ENCODE data around the gene P2RY6.

The P2RY6 gene

GRCh38 chr11:73320763-73321603, 48.8 kb downstream of the P2RY6 start:
- no peak for FAIRE-seq

GRCh38 chr11:73321604-73322381, 49.7 kb downstream of the P2RY6 start:
- FAIRE-seq = no peak

GRCh38 chr11:73322382-73323306, 50.5 kb downstream of the P2RY6 start:
- FAIRE-seq = no peak

GRCh38 chr11:73323464-73323863, 51.3 kb downstream of the P2RY6 start:
- FAIRE-seq = no peak

- FAIRE-seq = no peak
Observed at GRCh38 chr11:73324116-73324515, 52.0 kb downstream of the P2RY6 start.

GRCh38 chr11:73324665-73325035, 52.5 kb downstream of the P2RY6 start:
- no peak for FAIRE-seq

- no peak for FAIRE-seq
Observed at GRCh38 chr11:73325036-73325981, 53.2 kb downstream of the P2RY6 start.

- no peak for FAIRE-seq
Observed at GRCh38 chr11:73326929-73327811, 55.0 kb downstream of the P2RY6 start.

GRCh38 chr11:73327812-73328364, 55.8 kb downstream of the P2RY6 start:
- no peak for FAIRE-seq

GRCh38 chr11:73330569-73331093, 58.5 kb downstream of the P2RY6 start:
- FAIRE-seq = no peak

GRCh38 chr11:73331138-73331916, 59.2 kb downstream of the P2RY6 start:
- FAIRE-seq = no peak

- FAIRE-seq = no peak
Observed at GRCh38 chr11:73333173-73333572, 61.0 kb downstream of the P2RY6 start.

- no peak for FAIRE-seq
Observed at GRCh38 chr11:73333640-73334383, 61.7 kb downstream of the P2RY6 start.

- no peak for FAIRE-seq
Observed at GRCh38 chr11:73334384-73335203, 62.5 kb downstream of the P2RY6 start.

GRCh38 chr11:73335204-73335923, 63.2 kb downstream of the P2RY6 start:
- FAIRE-seq = peak; percentile 47

GRCh38 chr11:73337846-73338245, 65.7 kb downstream of the P2RY6 start:
- no peak for FAIRE-seq

GRCh38 chr11:73338279-73338678, 66.1 kb downstream of the P2RY6 start:
- no peak for FAIRE-seq

All from TTC549 (cell line).